Stimulated activated CD8-positive, alpha-beta memory T cell treated with anti-CD3 and anti-CD28 coated beads, Interleukin-12 subunit alpha, Interleukin-12 subunit beta, amount 100 ng/mL, for 24 hours (primary cell): ENCODE measurements around the gene DIAPH2.
"Not testable (repeated sequence)": the region's sequence is repeated elsewhere in the genome, so short reads cannot be mapped to it uniquely, and the experiment has no call there.

ENCODE experiments used
- DNase-seq: peaks from one replicate; pipeline ENCODE4 v3.0.0-alpha.2; 2020; ENCODE audit errors: extremely low read depth

Gene DIAPH2

DNA sequence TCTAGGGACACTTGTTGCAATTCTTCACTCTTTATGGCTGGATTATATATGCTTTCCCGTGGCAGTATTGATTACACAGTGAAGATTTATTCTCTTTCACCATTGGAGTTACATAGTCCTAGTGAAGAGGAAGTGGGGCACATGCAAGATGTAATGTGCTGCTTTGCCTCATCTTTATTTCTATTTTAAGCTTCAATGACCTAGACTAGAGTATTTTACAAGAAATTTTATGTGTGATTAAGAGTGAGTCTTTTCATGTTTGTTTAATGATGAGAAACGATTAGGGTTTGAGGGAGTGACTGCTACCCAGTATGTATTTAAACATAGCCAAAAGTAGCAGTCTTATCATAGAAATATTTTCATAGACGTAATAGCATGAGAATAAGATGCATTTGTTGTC lies 30.8 kb downstream of the DIAPH2 start:
- DNase-seq = no peak

- no peak for DNase-seq
Observed at GRCh38 chrX:96719161-96719875, 34.7 kb downstream of the DIAPH2 start.

- DNase-seq = no peak
Observed at GRCh38 chrX:96721354-96721753, 36.7 kb downstream of the DIAPH2 start.

DNA sequence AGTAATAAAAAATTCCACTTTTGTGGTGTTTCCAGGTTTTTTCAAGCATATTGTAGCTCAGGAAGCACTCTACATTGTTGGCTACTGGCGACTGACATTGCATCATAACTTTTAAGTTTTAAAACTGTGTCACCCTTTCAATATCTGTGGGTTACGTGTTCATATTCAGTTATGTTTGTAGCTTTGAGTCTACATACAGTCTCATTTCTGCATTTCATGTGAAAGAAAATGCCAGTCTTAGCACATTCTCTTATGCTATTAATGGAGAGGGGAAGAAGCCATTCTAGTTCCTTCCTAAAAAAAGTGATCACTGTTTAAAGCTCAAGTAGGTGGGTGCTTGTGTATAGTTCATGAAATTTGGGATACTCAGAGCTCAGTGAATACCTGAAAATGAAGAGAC lies 38.1 kb downstream of the DIAPH2 start:
- no peak for DNase-seq

DNA sequence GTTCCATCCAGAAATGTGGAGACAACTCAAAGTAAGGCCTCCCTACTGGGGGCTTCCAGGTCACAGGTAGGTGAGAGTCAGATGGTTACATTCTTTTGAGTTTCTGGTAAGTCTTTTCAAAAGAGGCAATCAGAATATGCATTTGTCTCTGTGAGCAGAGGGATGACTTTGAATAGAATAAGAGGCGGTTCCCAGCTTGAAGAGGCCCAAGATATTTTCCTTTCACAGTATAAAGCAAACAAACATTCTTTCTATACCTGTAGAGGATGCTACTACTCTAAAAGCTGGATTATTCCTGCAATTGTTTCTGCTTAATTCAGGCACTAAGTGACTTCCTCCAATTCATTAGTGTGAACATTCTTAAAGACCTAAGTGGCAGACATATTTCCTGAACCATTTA lies 44.4 kb downstream of the DIAPH2 start:
- no peak for DNase-seq

GRCh38 chrX:96729868-96730643 lies 45.4 kb downstream of the DIAPH2 start:
- DNase-seq = no peak

DNA sequence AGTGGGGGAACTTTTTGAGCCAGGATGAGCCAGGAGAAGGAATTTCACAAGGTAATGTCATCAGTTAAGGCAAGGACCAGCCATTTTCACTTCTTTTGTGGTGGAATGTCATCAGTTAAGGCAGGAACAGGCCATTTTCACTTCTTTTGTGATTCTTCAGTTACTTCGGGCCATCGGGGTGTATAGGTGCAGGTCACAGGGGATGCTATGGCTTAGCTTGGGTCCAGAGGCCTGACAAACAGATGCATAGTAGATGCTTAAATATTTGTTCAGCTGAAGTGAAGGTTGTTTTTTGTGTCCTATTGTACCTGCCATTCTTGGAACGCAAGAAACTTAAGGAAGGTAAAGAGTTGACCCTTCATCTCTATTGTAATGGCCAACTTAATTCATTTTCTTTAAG lies 46.4 kb downstream of the DIAPH2 start:
- DNase-seq = not testable (repeated sequence)

DNA sequence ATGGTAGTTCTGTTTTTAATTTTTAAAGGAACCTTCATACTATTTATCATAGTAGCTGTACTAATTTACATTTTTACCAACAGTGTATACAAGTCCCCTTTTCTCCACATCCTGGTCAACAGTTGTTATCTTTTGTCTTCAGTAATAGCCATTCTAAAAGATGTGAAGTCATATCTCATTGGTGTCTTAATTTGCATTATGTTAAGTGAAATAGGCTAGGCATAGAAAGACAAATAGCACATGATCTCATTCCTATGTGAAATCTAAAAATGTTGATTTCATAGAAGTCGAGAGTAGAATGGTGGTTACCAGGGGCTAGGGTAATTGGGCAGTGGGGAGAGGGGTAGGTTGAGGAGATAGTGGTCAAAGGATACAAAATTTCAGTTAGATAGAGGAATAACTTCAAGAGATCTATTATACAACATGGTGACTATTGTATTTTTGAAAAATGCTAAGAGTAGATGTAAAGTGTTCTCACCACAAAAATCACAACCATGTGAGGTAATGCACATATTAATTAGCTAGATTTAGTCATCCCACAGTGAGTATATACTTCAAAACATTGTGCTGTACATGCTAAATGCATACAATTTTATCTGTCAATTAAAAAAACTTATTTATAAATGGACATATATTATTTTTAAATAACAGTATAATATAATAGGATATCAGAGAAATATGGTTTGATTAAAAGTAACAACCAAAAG lies 58.9 kb downstream of the DIAPH2 start:
- DNase-seq = no peak

- DNase-seq = no peak
Observed at GRCh38 chrX:96752781-96753180, 68.1 kb downstream of the DIAPH2 start.

DNA sequence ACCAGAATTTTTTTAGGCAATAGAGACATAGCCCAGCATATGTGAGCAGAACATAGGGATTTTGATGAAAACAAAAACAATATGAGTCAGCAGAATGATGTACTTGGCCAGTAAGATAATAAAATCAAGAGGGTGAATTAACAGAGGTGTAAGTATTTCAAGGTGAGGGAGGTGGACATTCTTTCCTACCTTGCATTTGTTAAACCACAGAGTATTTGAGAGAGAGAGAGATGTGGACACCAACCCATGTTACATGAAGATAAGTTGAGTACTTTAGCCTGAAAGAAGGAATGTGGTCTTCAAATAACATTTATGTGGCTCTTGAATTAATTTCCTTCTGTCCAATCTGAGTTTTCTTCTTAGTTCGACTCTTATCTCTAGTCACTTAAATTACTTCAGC lies 68.6 kb downstream of the DIAPH2 start:
- no peak for DNase-seq

- DNase-seq = no peak
Observed at GRCh38 chrX:96756491-96756890, 71.8 kb downstream of the DIAPH2 start.

- DNase-seq = no peak
Observed at GRCh38 chrX:96761566-96761965, 76.9 kb downstream of the DIAPH2 start.

DNA sequence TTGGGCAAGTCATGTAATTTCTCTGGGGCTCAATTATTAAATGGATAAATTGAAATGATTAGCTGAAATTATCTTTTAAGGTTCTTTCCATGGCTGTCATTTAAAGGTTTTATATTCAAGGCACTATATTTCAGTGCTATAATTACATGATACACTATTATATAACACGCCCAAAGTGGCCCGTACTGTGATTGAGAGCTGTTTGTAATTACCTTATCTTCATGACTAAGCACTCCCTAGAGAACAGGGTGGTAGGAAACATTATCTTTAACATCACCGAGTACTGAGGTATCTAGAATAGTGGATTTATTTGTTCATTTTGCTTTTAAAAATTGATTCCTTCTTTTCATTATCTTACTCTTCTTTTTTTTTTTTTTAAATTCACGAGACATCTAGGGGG lies 79.0 kb downstream of the DIAPH2 start:
- DNase-seq = no peak

- no peak for DNase-seq
Observed at GRCh38 chrX:96764864-96765263, 80.2 kb downstream of the DIAPH2 start.

DNA sequence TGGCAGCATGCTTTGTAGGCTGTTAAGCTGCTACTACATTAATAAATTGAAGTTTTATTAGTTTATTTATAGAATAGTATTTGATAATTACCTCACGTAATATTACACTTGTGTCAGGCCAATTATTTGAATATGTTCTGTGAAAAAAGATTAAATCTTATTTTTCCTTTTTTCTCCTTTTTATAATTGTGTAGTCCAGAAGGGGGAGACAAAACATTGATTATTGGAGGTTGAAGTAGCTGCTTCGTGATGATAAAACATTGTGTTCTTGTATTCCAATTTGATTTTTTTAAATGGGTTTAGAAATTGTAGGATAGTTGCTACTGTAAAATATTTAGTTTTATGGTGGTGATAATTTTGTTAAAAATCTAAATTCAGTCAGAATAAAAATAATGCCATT lies 85.7 kb downstream of the DIAPH2 start:
- no peak for DNase-seq

GRCh38 chrX:96771486-96771885 lies 86.8 kb downstream of the DIAPH2 start:
- no peak for DNase-seq

GRCh38 chrX:96774116-96774515 lies 89.5 kb downstream of the DIAPH2 start:
- no peak for DNase-seq

DNA sequence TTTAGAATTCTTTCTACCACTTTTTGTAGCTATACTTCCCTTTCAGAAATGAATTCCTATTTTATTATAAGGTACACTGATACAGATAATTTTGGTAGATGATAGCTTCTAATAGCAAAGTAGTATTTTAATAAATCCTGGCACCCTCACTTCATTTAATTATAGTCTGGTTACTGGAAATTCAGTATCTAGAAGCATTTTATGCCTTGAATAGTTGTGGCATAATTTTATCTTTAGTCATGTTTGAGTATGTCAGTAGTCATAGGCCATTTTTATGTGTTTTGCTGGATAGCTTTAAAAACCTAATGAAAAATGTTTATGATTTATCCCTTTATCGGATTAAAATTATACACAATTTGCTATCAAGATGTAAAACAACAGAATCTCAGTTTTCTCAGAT lies 92.3 kb downstream of the DIAPH2 start:
- DNase-seq = no peak

DNA sequence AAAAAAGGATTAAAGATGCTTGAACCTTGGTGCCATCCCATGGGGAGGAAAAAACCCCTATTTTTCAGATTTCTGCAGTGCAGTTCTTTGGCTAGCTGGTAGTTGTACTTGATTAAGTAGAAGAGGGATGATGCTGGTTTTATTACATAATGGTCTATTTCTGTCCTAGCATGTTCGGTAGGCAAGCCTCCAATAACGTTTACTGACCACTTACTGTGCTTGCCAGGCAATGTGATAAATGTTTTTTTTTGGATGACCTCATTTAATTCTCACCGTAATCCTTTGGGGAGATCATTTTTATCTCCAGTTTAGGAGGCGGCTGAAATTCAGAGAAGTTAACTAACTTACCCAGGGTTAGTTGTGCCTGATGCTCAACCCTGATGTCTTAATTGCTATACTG lies 106.9 kb downstream of the DIAPH2 start:
- DNase-seq = no peak

DNA sequence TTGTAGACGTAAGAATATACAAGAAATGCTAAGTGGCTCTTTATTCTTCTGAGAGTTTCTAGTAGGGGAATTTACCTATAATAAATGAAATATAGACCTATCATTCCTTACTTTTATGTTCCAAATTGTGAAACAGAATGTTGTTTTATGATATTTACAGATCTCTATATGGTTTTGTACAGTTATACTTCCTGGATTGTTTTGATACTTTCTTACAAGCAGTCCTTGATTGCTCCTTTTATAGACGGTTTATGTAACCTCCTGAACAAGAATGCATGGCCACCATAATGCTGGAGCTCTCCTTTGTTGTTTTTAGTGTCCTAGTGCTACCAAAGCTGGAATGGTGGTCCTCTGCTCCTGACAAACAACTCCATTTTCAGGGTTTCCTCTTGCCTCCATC lies 107.4 kb downstream of the DIAPH2 start:
- DNase-seq = no peak

- no peak for DNase-seq
Observed at GRCh38 chrX:96798982-96799381, 114.3 kb downstream of the DIAPH2 start.

DNA sequence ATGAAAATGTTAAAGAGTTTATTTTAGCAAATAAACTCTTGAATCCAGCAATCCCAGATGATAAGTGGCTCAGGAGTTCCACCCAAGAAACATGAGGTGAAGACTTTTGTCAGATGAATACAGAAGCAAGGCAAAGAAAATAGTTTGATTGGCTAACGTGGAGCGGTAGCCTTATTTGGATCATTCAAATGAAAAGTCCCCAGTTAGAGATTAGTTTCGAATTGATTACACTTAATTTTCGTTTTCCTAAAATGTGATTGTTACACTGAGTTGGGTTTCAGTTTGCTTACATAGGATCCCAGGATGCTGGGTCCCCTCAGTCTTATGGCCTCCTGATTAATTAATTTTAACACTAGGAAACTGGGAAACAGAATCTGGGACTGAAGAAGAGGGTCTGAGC lies 122.7 kb downstream of the DIAPH2 start:
- no peak for DNase-seq

DNA sequence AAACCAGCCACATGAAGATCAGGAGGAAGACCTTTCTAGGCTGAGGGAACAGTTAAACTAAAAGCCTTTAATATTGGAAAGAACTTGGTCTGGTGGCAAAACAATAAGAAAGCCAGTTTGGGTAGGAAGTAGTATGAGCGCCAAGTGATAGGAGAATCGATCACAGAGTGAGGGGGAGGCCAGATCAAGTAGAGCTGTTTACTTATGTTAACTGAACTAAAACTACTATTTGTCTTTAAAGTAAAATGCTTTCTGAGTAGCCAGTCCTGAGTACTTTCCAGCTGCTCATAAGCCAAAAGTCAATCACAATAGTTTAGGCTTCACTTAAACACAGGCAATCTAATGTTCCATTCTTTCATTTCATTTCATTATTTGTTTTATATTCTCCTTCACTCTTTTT lies 136.3 kb downstream of the DIAPH2 start:
- DNase-seq = no peak
